GM12878 (cell line): ENCODE data around the gene PJA1. TPM values are rescaled to one million over a fixed set of nuclear protein-coding genes. Genes with fewer than 3 reads are reported as not detected.

ENCODE experiments used
- ATAC-seq: fragments of 200-7000 bp; cut with Tn5 transposase; 3 replicates; pipeline ENCODE4 v1.9.1; 2020; ENCODE audit warnings: mild to moderate bottlenecking, moderate library complexity
- BruUV-seq: library from RNA; stranded (reverse); fragments of 400-500 nt; replicated peaks from 2 replicates; lab custom pipeline; 2021; lab: Mats Ljungman, UMichigan
- CTCF ChIA-PET: fragments of 300-600 bp; sonication (Branson Sonifier 250); formaldehyde crosslinking; extraction: SDS; loops from one replicate; lab custom pipeline; 2021; ENCODE audit warnings: inconsistent platforms; lab: Yijun Ruan, JAX
- POLR2A ChIA-PET: fragments of 350-600 bp; formaldehyde crosslinking; extraction: SDS; loops from one replicate; lab custom pipeline; 2021; ENCODE audit warnings: inconsistent platforms; lab: Charles Lee
- RAD21 ChIA-PET: fragments of 300-600 bp; sonication (Branson Sonifier 250); formaldehyde crosslinking; loops from one replicate; lab custom pipeline; 2023; ENCODE audit warnings: antibody characterized with exemption; ENCODE audit not compliant: unreplicated experiment; lab: Charles Lee
- SMC1A ChIA-PET: fragments of 300-600 bp; sonication (Branson Sonifier 250); formaldehyde crosslinking; loops from one replicate; lab custom pipeline; 2023; ENCODE audit not compliant: unreplicated experiment, uncharacterized antibody; lab: Charles Lee
- DNase-seq: peaks from one replicate; pipeline ENCODE4 v3.0.0-alpha.2; 2011; ENCODE audit warnings: low read depth, low spot score
- FAIRE-seq: peaks from 3 replicates; lab custom pipeline; 2011; peaks lifted over from hg19 to GRCh38; lab: Jason Lieb, UNC
- H2AFZ ChIP-seq: 2 replicates; pipeline ENCODE4 v1.6.0; 2011; ENCODE audit warnings: low read depth, low read length, control low read depth; ENCODE audit not compliant: control insufficient read depth
- H3K27ac ChIP-seq: 2 replicates; pipeline ENCODE4 v1.5.1; 2011; ENCODE audit warnings: control low read depth; ENCODE audit not compliant: control insufficient read depth, insufficient read depth
- H3K27me3 ChIP-seq, 2 experiments: replicated peaks in 1 of 2; 2 replicates each; pipeline versions ENCODE4 v1.6.0 to v1.6.1; 2011; ENCODE audit warnings: low read length in 1 of 2; ENCODE audit not compliant: control insufficient read depth in 2 of 2, insufficient read depth in 2 of 2
- H3K36me3 ChIP-seq, 2 experiments: 2 replicates each; pipeline ENCODE4 v1.5.1; 2011; ENCODE audit warnings: low read length in 1 of 2; ENCODE audit not compliant: control insufficient read depth in 2 of 2, insufficient read depth in 2 of 2
- H3K4me1 ChIP-seq: 2 replicates; pipeline ENCODE4 v1.6.1; 2011; ENCODE audit warnings: mild to moderate bottlenecking, low read length, moderate library complexity, mixed read lengths; ENCODE audit not compliant: control insufficient read depth, insufficient read depth
- H3K4me2 ChIP-seq: 2 replicates; pipeline ENCODE4 v1.6.0; 2011; ENCODE audit warnings: control low read depth; ENCODE audit not compliant: control insufficient read depth, insufficient read depth
- H3K4me3 ChIP-seq: fragments of 200-600 bp; sonication (generic); 2 replicates; pipeline ENCODE4 v1.5.1; 2016
- H3K79me2 ChIP-seq: 2 replicates; pipeline ENCODE4 v1.6.0; 2011; ENCODE audit warnings: low read length; ENCODE audit not compliant: control insufficient read depth, insufficient read depth
- H3K9ac ChIP-seq: 2 replicates; pipeline ENCODE4 v1.8.0; 2011; ENCODE audit warnings: low read length, control low read depth, mixed read lengths; ENCODE audit not compliant: control insufficient read depth, insufficient read depth
- H3K9me3 ChIP-seq: replicated peaks from 3 replicates; pipeline ENCODE4 v1.5.1; 2011; ENCODE audit warnings: mild to moderate bottlenecking, low read length; ENCODE audit not compliant: control insufficient read depth, insufficient read depth
- H4K20me1 ChIP-seq: 2 replicates; pipeline ENCODE4 v1.6.0; 2011; ENCODE audit not compliant: control insufficient read depth, insufficient read depth
- CHD2 ChIP-seq: IDR thresholded peaks from 2 replicates; pipeline ENCODE4 v1.6.1; 2011; ENCODE audit warnings: low read depth, low read length, improper control_type of control experiment, borderline replicate concordance
- HDGF ChIP-seq: fragments of 450-650 bp; IDR thresholded peaks from 2 replicates; pipeline ENCODE4 v1.6.1; 2016; ENCODE audit warnings: antibody characterized with exemption
- IKZF2 ChIP-seq, 2 experiments: fragments of 450-650 bp; IDR thresholded peaks; 2 replicates each; pipeline ENCODE4 v1.6.1; 2017; ENCODE audit warnings: mild to moderate bottlenecking in 2 of 2, moderate library complexity in 2 of 2
- KLF5 ChIP-seq: fragments of 450-650 bp; IDR thresholded peaks from 2 replicates; pipeline ENCODE4 v1.6.1; 2014; ENCODE audit warnings: mild to moderate bottlenecking; ENCODE audit not compliant: partially characterized antibody
- MTA3 ChIP-seq: IDR thresholded peaks from 2 replicates; pipeline ENCODE4 v1.6.1; 2012; ENCODE audit warnings: low read length, inconsistent platforms, borderline replicate concordance
- NR2C1 ChIP-seq: fragments of 450-650 bp; IDR thresholded peaks from 2 replicates; pipeline ENCODE4 v1.6.1; 2017; ENCODE audit warnings: antibody characterized with exemption, mild to moderate bottlenecking, moderate library complexity
- NRF1 ChIP-seq: conservative IDR thresholded peaks from 2 replicates; pipeline ENCODE4 v1.6.1; 2011; ENCODE audit warnings: mild to moderate bottlenecking, low read depth, low read length, improper control_type of control experiment
- RB1 ChIP-seq: fragments of 450-650 bp; formaldehyde crosslinking; IDR thresholded peaks from 2 replicates; pipeline ENCODE4 v1.6.1; 2017; ENCODE audit warnings: mild to moderate bottlenecking, borderline replicate concordance
- RUNX3 ChIP-seq: IDR thresholded peaks from 2 replicates; pipeline ENCODE4 v1.6.1; 2012; ENCODE audit warnings: low read length, inconsistent platforms
- SPI1 ChIP-seq: IDR thresholded peaks from 2 replicates; pipeline ENCODE4 v1.6.1; 2011; ENCODE audit warnings: low read depth, mild to moderate bottlenecking, low read length, moderate library complexity, borderline replicate concordance; ENCODE audit not compliant: insufficient read depth
- TCF3 ChIP-seq: IDR thresholded peaks from 2 replicates; pipeline ENCODE4 v1.6.1; 2012; ENCODE audit warnings: low read depth, mild to moderate bottlenecking, low read length, borderline replicate concordance; ENCODE audit not compliant: insufficient read depth
- ZNF207 ChIP-seq: fragments of 450-650 bp; IDR thresholded peaks from 2 replicates; pipeline ENCODE4 v1.6.1; 2014; ENCODE audit warnings: antibody characterized with exemption, mild to moderate bottlenecking, borderline replicate concordance
- WGBS: methylation state at CpG from one replicate; pipeline ENCODE4 v1.1.6; 2016; ENCODE audit warnings: low lambda C conversion rate; ENCODE audit not compliant: insufficient replicate concordance, insufficient coverage; ENCODE audit errors: missing lambda C conversion rate; 5-methylcytosine and 5-hydroxymethylcytosine counted together
- in situ Hi-C: fragments of 300-500 bp; cut with MboI; formaldehyde crosslinking; loops from 9 replicates; pipeline ENCODE4 v1.14.3; 2018; ENCODE audit warnings: mixed read lengths
- intact Hi-C: fragments of 100-400 bp; cut with micrococcal nuclease; formaldehyde crosslinking; loops from one replicate; pipeline ENCODE4 v1.14.2; 2022; ENCODE audit not compliant: unreplicated experiment
- polyA plus RNA-seq, 11 experiments: library from polyadenylated mRNA; depleted of rRNA in 4 of 11; unstranded in 6 of 11; stranded (reverse) in 5 of 11; fragments of >200 nt; fragmentation: Nextera tagmentation in 4 of 11; fragmentation: Illumina TruSeq in 1 of 11; extraction: Ambion mirVana in 4 of 11; extraction: Trizol in 1 of 11; gene quantifications; 1 replicate in 1 of 11; 2 replicates in 10 of 11; pipeline versions ENCODE4 v1.2.1 to v1.2.3, GENCODE V29; 2011 to 2016; ENCODE audit warnings: inconsistent platforms in 2 of 11, missing spikeins in 2 of 11, low read depth in 1 of 11
- total RNA-seq, 4 experiments: library from RNA; depleted of rRNA in 3 of 4; stranded (reverse); fragments of >200 nt in 3 of 4; fragmentation: Illumina TruSeq in 1 of 4; extraction: Trizol in 1 of 4; gene quantifications; 2 replicates each; pipeline versions ENCODE4 v1.2.1 to v1.2.3, GENCODE V29; 2013 to 2021
- TF ChIP-seq, protein P1 (sequence below): fragments of 450-650 bp; conservative IDR thresholded peaks from 2 replicates; pipeline ENCODE4 v1.6.1; 2017; ENCODE audit warnings: mild to moderate bottlenecking, moderate library complexity
- TF ChIP-seq, protein P2 (sequence below): IDR thresholded peaks from 2 replicates; pipeline ENCODE4 v1.6.1; 2011; ENCODE audit warnings: low read depth, mild to moderate bottlenecking, low read length, moderate library complexity, borderline replicate concordance; ENCODE audit errors: extremely low read depth
- TF ChIP-seq, protein P3 (sequence below): fragments of 450-650 bp; formaldehyde crosslinking; IDR thresholded peaks from 2 replicates; pipeline ENCODE4 v1.4.0; 2020; ENCODE audit warnings: mild to moderate bottlenecking, moderate library complexity

Gene PJA1
- total and polyA plus RNA-seq, 10 of the 15 experiments (the other 5 are each of a cell fraction or from before 2014, with no cell fraction given): 5.2 to 19.5 (median 10.8) TPM

GRCh38 chrX:69127466-69127865 lies 37.8 kb downstream of the PJA1 start:
- POLR2A ChIA-PET: no interaction called here
- 29% methylated on average over 3 of the region's 3 CpGs for WGBS
- Histone ChIP-seq H3K27me3 (peaks cover 0 to 2% of the 10 kb centered on the region in 2 experiments; a peak in 2 of 4 replicates), H3K79me2 (no peaks in the 10 kb centered on the region)
- in situ Hi-C loops: no loop called here
- RAD21 ChIA-PET: no interaction called here
- SMC1A ChIA-PET: no interaction called here
- no peak for TF ChIP-seq KLF5
- no peak for TF ChIP-seq MTA3
- TF ChIP-seq, protein P1, sequence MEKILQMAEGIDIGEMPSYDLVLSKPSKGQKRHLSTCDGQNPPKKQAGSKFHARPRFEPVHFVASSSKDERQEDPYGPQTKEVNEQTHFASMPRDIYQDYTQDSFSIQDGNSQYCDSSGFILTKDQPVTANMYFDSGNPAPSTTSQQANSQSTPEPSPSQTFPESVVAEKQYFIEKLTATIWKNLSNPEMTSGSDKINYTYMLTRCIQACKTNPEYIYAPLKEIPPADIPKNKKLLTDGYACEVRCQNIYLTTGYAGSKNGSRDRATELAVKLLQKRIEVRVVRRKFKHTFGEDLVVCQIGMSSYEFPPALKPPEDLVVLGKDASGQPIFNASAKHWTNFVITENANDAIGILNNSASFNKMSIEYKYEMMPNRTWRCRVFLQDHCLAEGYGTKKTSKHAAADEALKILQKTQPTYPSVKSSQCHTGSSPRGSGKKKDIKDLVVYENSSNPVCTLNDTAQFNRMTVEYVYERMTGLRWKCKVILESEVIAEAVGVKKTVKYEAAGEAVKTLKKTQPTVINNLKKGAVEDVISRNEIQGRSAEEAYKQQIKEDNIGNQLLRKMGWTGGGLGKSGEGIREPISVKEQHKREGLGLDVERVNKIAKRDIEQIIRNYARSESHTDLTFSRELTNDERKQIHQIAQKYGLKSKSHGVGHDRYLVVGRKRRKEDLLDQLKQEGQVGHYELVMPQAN: no peak
- no peak for TF ChIP-seq RUNX3
- no peak for TF ChIP-seq TCF3
- TF ChIP-seq NRF1: no peak
- TF ChIP-seq HDGF: no peak
- TF ChIP-seq ZNF207: no peak
- TF ChIP-seq, protein P2, sequence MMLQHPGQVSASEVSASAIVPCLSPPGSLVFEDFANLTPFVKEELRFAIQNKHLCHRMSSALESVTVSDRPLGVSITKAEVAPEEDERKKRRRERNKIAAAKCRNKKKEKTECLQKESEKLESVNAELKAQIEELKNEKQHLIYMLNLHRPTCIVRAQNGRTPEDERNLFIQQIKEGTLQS: no peak
- no peak for TF ChIP-seq RB1
- TF ChIP-seq, protein P3, sequence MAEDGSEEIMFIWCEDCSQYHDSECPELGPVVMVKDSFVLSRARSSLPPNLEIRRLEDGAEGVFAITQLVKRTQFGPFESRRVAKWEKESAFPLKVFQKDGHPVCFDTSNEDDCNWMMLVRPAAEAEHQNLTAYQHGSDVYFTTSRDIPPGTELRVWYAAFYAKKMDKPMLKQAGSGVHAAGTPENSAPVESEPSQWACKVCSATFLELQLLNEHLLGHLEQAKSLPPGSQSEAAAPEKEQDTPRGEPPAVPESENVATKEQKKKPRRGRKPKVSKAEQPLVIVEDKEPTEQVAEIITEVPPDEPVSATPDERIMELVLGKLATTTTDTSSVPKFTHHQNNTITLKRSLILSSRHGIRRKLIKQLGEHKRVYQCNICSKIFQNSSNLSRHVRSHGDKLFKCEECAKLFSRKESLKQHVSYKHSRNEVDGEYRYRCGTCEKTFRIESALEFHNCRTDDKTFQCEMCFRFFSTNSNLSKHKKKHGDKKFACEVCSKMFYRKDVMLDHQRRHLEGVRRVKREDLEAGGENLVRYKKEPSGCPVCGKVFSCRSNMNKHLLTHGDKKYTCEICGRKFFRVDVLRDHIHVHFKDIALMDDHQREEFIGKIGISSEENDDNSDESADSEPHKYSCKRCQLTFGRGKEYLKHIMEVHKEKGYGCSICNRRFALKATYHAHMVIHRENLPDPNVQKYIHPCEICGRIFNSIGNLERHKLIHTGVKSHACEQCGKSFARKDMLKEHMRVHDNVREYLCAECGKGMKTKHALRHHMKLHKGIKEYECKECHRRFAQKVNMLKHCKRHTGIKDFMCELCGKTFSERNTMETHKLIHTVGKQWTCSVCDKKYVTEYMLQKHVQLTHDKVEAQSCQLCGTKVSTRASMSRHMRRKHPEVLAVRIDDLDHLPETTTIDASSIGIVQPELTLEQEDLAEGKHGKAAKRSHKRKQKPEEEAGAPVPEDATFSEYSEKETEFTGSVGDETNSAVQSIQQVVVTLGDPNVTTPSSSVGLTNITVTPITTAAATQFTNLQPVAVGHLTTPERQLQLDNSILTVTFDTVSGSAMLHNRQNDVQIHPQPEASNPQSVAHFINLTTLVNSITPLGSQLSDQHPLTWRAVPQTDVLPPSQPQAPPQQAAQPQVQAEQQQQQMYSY (CRISPR knock-in tag): no peak
- no peak for TF ChIP-seq IKZF2 (IDR thresholded peaks at IDR 0.05)
- no peak for TF ChIP-seq NR2C1
- no peak for TF ChIP-seq SPI1
- TF ChIP-seq CHD2: no peak
- TF ChIP-seq, all 136 proteins: peak for 0
- Histone ChIP-seq H3K36me3 (no peaks in the 10 kb centered on the region), H3K9ac (no peak overlapping the region), H3K9me3 (no peaks in the 10 kb centered on the region), H3K4me2 (no peak overlapping the region), H4K20me1 (no peaks in the 10 kb centered on the region), H3K27ac (no peak overlapping the region), H3K4me1 (no peaks in the 10 kb centered on the region), H3K4me3 (no peak overlapping the region), H2AFZ (no peak overlapping the region)
- ATAC-seq (no peak), FAIRE-seq (no peak), DNase-seq (no peak)
- CTCF ChIA-PET: no interaction called here
- BruUV-seq: no TSS peak
- intact Hi-C loops: loop anchor here (10.0 kb wide), 1 partner anchor 303 kb away; the partner anchor contains the start of gene EFNB1
